GM23248 (cell line): ENCODE measurements around the gene DDAH1.

Experiments
- EZH2 ChIP-seq: fragments of 200-600 bp; sonication (generic); IDR thresholded peaks from 2 replicates; pipeline ENCODE4 v1.6.1; 2018; ENCODE audit warnings: antibody characterized with exemption, mild to moderate bottlenecking; ENCODE audit not compliant: insufficient read depth, poor library complexity, severe bottlenecking
- EZH2phosphoT487 ChIP-seq: fragments of 200-600 bp; sonication (generic); IDR thresholded peaks from 2 replicates; pipeline ENCODE4 v1.6.1; 2018; ENCODE audit warnings: antibody characterized with exemption, moderate library complexity, mild to moderate bottlenecking, low read depth; ENCODE audit not compliant: insufficient read depth

- TF ChIP-seq EZH2 (no peak), EZH2phosphoT487 (no peak)
These were observed 196.0 kb downstream of the DDAH1 start for GRCh38 chr1:85268801-85269585.
